NCI-H1105 (cell line): ENCODE measurements around the gene CXCL9.
"Not testable (repeated sequence)": the region's sequence is repeated elsewhere in the genome, so short reads cannot be mapped to it uniquely, and the experiment has no call there.

Experiments
- DNase-seq: peaks from one replicate; lab custom pipeline; 2025; lab: John Stamatoyannopoulos, UW

The CXCL9 gene

DNA sequence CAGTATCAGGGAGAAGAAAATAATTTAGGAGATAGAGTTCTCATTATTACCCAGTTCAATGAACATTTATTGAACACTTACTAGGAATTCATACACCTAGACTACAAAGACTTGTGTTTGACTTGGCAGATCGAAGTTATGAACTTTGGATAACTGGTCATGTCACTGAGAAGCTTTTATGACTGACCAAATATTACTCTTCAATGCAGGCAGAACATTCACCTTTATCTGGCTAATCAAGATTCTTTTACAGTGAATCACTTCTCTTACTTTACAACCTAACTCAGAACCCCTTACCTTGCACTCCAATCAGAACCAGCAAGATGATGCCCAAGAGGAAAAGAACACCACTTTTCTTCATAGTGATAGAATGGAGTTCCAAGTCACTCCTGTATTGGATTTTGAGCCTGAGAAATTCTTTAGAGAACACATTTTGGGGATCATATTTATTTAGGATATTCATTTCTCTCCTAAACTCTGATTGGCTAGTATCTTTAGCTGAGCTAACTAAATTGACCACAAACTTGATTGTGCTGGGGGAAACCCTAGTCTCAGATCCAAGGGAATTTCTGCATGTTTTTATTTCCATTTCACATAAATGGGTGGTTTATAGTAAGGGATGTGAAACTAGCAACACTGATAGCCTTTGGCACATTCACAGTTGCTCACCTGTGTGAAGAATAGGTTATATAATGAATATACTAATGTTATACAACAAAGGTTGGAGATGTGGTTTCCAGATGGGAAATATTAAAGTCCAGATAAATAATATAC lies at the start of gene CXCL9:
TSS of gene CXCL9 (minus strand) at position 421 of the 774 bp plus-strand sequence. CDS start at position 361, 60 bp downstream.
- DNase-seq: no peak

DNA sequence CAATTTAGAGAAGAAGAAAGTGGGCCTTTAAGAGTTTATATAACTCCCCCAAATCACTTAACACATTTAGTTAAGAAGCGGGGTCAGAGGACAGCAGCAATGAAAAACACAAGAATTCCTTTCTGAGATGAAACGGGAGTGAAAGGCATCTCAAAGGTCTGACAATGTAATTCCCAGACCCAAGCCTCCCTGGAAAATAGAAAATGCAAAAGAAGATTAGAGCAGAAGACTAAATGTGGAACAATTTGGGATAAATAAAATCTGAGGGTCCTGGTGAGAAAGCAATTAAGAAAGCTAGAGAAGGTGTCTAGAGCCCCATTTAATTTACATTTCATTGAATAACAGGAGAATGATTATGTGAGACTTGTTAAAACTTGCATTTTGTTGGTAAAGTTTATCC lies 48.1 kb upstream of the CXCL9 start:
- no peak for DNase-seq

- no peak for DNase-seq
Observed at GRCh38 chr4:76055016-76055415, 47.7 kb upstream of the CXCL9 start.

DNA sequence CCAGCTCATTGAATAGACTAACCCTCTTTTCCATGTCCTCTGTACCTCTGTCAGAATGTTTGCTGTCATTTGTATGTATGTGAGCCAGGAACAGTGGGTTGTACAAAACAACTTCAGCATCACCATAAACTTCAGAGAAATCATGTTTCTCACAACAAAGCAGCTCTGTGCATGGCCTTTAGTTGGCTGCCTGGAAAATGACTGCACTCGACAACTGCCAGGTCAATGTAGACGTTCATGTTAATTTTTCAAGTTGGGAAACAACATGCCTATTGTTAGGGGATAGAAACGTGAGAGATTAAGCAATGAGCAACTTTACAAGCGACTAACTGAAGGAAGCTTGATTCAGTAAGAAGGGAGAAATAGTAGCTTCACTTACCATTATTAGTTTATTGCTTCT lies 46.4 kb upstream of the CXCL9 start:
- no peak for DNase-seq

GRCh38 chr4:76050560-76051050 lies 43.3 kb upstream of the CXCL9 start:
- DNase-seq: not testable (repeated sequence)

- not testable (repeated sequence) for DNase-seq
Observed at GRCh38 chr4:76049860-76050416, 42.6 kb upstream of the CXCL9 start.

GRCh38 chr4:76044686-76045085 lies 37.4 kb upstream of the CXCL9 start:
- DNase-seq: not testable (repeated sequence)

DNA sequence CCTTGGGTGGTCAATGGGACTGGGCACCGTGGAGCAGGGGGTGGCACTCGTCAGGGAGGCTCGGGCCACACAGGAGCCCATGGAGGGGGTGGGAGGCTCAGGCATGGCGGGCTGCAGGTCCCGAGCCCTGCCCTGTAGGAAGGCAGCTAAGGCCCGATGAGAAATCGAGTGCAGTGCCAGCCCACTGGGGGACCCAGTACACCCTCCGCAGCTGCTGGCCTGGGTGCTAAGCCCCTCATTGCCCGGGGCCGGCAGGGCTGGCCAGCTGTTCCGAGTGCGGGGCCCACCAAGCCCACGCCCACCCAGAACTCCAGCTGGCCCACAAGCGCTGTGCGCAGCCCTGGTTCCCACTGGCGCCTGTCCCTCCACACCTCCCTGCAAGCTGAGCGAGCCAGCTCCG lies 36.0 kb upstream of the CXCL9 start:
- DNase-seq: not testable (repeated sequence)

GRCh38 chr4:76042241-76042998 lies 35.1 kb upstream of the CXCL9 start:
- DNase-seq: not testable (repeated sequence)

- DNase-seq: no peak
Observed at GRCh38 chr4:76036855-76037254, 29.5 kb upstream of the CXCL9 start.

DNA sequence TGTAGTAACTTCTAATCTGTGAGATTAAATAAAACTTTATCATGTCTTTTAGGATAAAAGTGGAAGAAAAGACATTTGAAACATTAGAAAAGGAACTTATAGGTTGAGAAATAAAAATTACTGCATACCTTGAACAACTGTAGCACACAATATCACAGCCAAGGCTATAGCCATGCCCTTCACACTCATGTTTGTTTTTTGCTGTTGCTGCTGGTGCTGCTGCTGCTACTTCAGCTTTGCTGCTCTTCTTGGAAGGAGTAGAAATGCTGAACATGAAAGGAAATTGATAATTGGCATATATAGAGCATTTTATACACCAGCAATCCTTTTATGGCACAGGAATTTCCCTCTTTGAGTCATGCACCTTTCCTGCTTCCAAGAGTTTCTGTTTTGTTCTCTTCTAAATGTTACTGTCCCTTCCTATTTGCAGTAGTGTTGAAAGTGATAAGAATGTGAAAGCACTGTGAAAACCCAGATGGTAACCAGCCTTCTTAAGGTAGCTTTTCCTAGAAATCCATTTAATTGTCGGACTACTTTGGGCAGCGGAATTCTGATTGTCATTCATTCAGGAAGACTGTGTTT lies 28.6 kb upstream of the CXCL9 start, which contains the start of gene CXCL11:
TSS of gene CXCL11 (minus strand) at position 272 of the 582 bp plus-strand sequence. CDS start at position 189, 83 bp downstream.
- DNase-seq: no peak

DNA sequence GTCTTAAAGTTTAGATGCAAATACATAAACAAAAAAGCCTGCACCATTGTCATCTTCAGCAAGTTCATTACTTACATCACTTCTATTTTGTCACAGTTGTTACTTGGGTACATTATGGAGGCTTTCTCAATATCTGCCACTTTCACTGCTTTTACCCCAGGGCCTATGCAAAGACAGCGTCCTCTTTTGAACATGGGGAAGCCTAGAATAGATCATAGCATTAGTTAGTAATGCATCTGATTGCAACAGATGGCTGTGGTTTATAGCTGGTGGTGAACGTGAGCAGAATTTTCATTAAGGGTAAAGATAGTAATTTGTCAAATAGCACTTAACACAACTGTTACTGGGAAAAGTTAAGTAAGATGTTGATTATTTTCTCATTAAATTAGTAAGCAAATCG lies 27.8 kb upstream of the CXCL9 start:
- DNase-seq: no peak

DNA sequence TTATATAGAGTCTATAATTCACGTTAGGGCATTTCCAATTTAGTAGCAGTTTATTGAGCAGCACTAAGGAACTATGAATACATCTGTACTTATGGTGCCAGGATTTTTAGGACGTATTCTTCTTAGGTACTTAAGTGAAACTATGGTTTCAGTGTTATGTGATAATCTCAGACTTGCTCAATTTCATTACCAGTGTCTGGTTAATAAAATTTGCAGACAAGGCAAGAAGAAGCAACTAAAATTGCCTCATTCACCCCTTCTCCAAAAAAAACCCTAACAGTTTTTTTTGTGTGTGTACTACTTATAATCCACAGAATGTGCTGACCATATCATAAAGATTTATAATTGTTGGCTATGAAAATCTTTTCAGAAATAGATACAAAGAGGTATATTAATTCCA lies 22.0 kb upstream of the CXCL9 start:
- DNase-seq: no peak

DNA sequence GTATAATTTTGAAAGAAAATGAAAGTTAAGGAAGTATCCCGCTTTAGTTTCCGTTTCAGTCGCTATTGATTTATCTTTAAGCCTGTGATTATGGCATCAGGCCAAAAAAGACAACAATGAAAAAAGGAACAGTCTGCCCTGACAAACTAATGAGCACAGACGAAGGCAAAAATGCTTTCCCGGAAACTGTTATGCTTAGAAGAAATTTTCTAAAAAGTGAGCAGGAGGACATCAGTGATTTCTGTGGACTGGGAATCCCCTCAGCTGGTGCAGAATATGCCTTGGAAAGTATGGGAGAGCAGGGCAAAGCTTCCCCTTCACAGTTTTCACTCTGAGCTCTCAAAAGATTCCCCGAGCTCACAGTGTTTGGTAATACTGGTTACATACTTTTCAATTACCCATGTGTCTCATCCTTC lies 21.0 kb upstream of the CXCL9 start:
- DNase-seq: peak; percentile 2

DNA sequence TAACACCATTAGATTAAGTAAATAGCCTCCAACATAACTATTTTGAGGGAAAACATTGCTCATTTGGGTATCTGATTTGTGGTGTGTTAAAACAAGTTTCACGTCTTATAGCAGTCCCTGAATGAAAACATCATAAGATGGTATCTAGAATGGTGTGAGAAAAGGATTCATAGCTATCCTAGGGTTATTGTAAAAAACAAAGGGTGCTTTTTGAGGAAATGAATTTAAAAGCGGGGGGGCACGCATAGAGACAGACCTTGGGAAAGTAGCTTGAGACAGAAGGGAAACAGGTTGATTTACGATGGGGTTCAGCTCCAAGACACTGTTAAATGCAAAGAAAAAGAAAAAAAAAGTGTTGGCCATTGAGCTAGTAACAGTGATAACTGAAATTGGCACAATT lies 16.8 kb upstream of the CXCL9 start:
- no peak for DNase-seq

- DNase-seq: no peak
Observed at GRCh38 chr4:76023389-76023788, 16.1 kb upstream of the CXCL9 start, which contains the start of gene CXCL10. TSS of gene CXCL10 (minus strand) at chr4:76023497. CDS start at chr4:76023431, 66 bp downstream.

- no peak for DNase-seq
Observed at GRCh38 chr4:76022677-76023076, 15.4 kb upstream of the CXCL9 start.

DNA sequence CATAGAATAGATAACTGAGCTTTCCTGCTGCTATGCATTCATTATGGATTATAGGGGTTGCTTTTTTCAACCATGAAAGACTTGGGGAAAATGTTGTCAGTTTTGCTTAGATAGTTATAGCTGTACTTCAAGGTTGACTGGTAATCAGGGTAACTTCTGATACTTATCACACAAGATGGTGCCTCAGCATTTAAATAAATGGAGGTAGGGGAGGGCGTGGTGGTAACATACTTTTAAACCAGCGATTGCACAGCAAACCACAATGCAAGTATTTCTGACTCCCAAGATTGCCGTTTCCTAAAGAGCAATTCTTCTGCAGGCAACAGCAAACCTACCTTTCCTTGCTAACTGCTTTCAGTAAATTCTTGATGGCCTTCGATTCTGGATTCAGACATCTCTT lies 14.7 kb upstream of the CXCL9 start:
- no peak for DNase-seq

GRCh38 chr4:76017056-76017686 lies 9.9 kb upstream of the CXCL9 start:
- no peak for DNase-seq

GRCh38 chr4:76016393-76016792 lies 9.1 kb upstream of the CXCL9 start:
- DNase-seq: no peak

- DNase-seq: no peak
Observed at GRCh38 chr4:76013540-76013939, 6.2 kb upstream of the CXCL9 start.

DNA sequence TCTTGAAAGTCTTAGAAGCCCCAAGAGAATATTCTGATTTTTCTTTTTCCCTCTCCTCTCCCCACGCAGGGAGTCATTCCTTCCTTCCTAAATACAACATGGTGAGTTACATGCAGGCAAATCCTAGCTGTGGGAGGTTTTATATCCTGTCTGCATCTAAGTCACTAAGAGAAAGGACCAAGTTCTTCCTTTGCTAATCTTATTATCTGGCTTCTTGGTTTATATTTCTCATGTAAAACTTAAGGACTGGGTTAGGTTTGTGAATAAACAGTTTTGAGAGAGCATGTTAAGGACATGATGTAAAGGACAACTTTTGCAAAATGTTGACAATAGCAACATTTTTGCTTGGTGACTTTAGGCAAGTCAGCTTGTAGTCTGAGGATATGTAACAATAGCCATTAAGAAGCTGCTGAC lies 5.1 kb upstream of the CXCL9 start:
- DNase-seq: no peak
